DOHH2 (cell line): ENCODE data around the gene TTC3.

Experiments
- H3F3A ChIP-seq: fragments of 200-600 bp; sonication (generic), shearing (Covaris generic); 2 replicates; pipeline ENCODE4 v1.6.0; 2016; ENCODE audit warnings: antibody characterized with exemption, mild to moderate bottlenecking; ENCODE audit not compliant: control insufficient read depth, insufficient read depth
- H3K27ac ChIP-seq: fragments of 200-600 bp; sonication (generic); 2 replicates; pipeline ENCODE4 v1.5.1; 2014; ENCODE audit warnings: low read depth, mild to moderate bottlenecking, low read length, moderate library complexity
- H3K27me3 ChIP-seq: fragments of 200-600 bp; sonication (generic); 2 replicates; pipeline ENCODE4 v1.6.1; 2014; ENCODE audit warnings: mild to moderate bottlenecking, low read length, mixed read lengths; ENCODE audit not compliant: control insufficient read depth
- H3K36me3 ChIP-seq: fragments of 200-600 bp; sonication (generic); 2 replicates; pipeline ENCODE4 v1.6.1; 2014; ENCODE audit warnings: mild to moderate bottlenecking, low read length, moderate library complexity, mixed read lengths; ENCODE audit not compliant: control insufficient read depth
- H3K4me1 ChIP-seq: fragments of 200-600 bp; sonication (generic); 2 replicates; pipeline ENCODE4 v1.6.1; 2014; ENCODE audit warnings: mild to moderate bottlenecking, low read length, mixed read lengths; ENCODE audit not compliant: control insufficient read depth
- H3K4me2 ChIP-seq: fragments of 200-600 bp; sonication (generic); 2 replicates; pipeline ENCODE4 v1.6.0; 2014; ENCODE audit warnings: mild to moderate bottlenecking, low read length, moderate library complexity
- H3K4me3 ChIP-seq: fragments of 200-600 bp; sonication (generic); 2 replicates; pipeline ENCODE4 v1.5.1; 2014; ENCODE audit warnings: mild to moderate bottlenecking, low read length, mixed read lengths
- H3K79me2 ChIP-seq: fragments of 200-600 bp; sonication (generic); 2 replicates; pipeline ENCODE4 v1.6.1; 2014; ENCODE audit warnings: mild to moderate bottlenecking, low read length, mixed read lengths; ENCODE audit not compliant: control insufficient read depth
- H3K9me2 ChIP-seq: fragments of 200-600 bp; sonication (generic); replicated peaks from 2 replicates; pipeline ENCODE4 v1.6.1; 2014; ENCODE audit warnings: mild to moderate bottlenecking, low read length, mixed read lengths; ENCODE audit not compliant: control insufficient read depth
- H3K9me3 ChIP-seq: fragments of 200-600 bp; sonication (generic); 2 replicates; pipeline ENCODE4 v1.6.1; 2014; ENCODE audit warnings: antibody characterized with exemption, low read length, mixed read lengths; ENCODE audit not compliant: control insufficient read depth, insufficient read depth
- H4K20me1 ChIP-seq: fragments of 200-600 bp; sonication (generic); 2 replicates; pipeline ENCODE4 v1.6.0; 2014; ENCODE audit warnings: low read depth, mild to moderate bottlenecking, antibody characterized with exemption, low read length, moderate library complexity; ENCODE audit not compliant: control insufficient read depth, insufficient read depth
- EZH2phosphoT487 ChIP-seq: fragments of 200-600 bp; sonication (generic); IDR thresholded peaks from 2 replicates; pipeline ENCODE4 v1.6.1; 2017; ENCODE audit warnings: borderline replicate concordance, mild to moderate bottlenecking, antibody characterized with exemption, low read length, moderate library complexity, mixed read lengths
- TF ChIP-seq, protein P1 (sequence below): fragments of 200-600 bp; sonication (generic); IDR thresholded peaks from one replicate; pipeline ENCODE4 v1.5.1; 2014; ENCODE audit warnings: antibody characterized with exemption, mild to moderate bottlenecking, low read depth, low read length; ENCODE audit not compliant: poor library complexity, severe bottlenecking

TTC3 gene, protein sequence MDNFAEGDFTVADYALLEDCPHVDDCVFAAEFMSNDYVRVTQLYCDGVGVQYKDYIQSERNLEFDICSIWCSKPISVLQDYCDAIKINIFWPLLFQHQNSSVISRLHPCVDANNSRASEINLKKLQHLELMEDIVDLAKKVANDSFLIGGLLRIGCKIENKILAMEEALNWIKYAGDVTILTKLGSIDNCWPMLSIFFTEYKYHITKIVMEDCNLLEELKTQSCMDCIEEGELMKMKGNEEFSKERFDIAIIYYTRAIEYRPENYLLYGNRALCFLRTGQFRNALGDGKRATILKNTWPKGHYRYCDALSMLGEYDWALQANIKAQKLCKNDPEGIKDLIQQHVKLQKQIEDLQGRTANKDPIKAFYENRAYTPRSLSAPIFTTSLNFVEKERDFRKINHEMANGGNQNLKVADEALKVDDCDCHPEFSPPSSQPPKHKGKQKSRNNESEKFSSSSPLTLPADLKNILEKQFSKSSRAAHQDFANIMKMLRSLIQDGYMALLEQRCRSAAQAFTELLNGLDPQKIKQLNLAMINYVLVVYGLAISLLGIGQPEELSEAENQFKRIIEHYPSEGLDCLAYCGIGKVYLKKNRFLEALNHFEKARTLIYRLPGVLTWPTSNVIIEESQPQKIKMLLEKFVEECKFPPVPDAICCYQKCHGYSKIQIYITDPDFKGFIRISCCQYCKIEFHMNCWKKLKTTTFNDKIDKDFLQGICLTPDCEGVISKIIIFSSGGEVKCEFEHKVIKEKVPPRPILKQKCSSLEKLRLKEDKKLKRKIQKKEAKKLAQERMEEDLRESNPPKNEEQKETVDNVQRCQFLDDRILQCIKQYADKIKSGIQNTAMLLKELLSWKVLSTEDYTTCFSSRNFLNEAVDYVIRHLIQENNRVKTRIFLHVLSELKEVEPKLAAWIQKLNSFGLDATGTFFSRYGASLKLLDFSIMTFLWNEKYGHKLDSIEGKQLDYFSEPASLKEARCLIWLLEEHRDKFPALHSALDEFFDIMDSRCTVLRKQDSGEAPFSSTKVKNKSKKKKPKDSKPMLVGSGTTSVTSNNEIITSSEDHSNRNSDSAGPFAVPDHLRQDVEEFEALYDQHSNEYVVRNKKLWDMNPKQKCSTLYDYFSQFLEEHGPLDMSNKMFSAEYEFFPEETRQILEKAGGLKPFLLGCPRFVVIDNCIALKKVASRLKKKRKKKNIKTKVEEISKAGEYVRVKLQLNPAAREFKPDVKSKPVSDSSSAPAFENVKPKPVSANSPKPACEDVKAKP (N-terminal part only)

DNA sequence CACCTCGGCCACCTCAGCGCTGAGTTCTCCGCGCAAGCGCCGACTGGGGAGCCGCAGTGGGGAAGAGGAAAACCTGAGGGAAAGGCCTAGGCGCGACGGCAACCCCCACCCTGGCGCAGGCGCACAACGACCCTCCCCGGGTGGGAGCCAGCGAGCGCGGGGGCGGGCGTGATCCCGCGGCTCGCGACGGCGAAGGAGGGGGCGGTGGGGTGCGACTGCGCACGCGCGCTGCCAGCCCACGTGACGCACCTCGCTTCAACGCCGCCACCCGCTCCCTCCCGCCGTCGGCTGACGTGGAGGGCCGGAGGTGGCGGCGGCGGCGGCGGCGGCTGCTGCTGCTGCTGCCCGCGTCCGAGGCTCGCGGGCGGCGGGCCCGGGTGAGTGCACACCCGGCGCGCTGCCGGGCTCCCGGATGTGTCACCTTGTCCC lies at the start of gene TTC3, which contains the start of gene PIGP:
Gene TTC3 (plus strand): TSS at position 267 of the 429 bp plus-strand sequence. CDS start 14,004 bp downstream, outside the sequence.
Gene PIGP (minus strand): TSS at position 84 of the 429 bp plus-strand sequence. CDS start 556 bp downstream, outside the sequence.
- no peaks in the 10 kb centered on the region for H3K9me3 ChIP-seq
- H3K4me2 ChIP-seq, result peak within 1 kb of the TSS; percentile 95
- H3K36me3 ChIP-seq, result peaks cover 25% of the 10 kb centered on the region
- H3K4me3 ChIP-seq, result peak within 1 kb of the TSS; percentile 97
- TF ChIP-seq, protein P1, sequence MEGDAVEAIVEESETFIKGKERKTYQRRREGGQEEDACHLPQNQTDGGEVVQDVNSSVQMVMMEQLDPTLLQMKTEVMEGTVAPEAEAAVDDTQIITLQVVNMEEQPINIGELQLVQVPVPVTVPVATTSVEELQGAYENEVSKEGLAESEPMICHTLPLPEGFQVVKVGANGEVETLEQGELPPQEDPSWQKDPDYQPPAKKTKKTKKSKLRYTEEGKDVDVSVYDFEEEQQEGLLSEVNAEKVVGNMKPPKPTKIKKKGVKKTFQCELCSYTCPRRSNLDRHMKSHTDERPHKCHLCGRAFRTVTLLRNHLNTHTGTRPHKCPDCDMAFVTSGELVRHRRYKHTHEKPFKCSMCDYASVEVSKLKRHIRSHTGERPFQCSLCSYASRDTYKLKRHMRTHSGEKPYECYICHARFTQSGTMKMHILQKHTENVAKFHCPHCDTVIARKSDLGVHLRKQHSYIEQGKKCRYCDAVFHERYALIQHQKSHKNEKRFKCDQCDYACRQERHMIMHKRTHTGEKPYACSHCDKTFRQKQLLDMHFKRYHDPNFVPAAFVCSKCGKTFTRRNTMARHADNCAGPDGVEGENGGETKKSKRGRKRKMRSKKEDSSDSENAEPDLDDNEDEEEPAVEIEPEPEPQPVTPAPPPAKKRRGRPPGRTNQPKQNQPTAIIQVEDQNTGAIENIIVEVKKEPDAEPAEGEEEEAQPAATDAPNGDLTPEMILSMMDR, result no peak
- TF ChIP-seq EZH2phosphoT487, result no peak
- peaks cover 58% of the 10 kb centered on the region for H3K4me1 ChIP-seq
- peak within 1 kb of the TSS; percentile 61 for H3K27ac ChIP-seq
- H3K9me2 ChIP-seq, result no peaks in the 10 kb centered on the region
- peaks cover 66% of the 10 kb centered on the region for H3K79me2 ChIP-seq
- no peaks in the 10 kb centered on the region for H3K27me3 ChIP-seq
- no peaks in the 10 kb centered on the region for H4K20me1 ChIP-seq
- peaks cover 8% of the 10 kb centered on the region; the same call in 1 of the 2 replicates for H3F3A ChIP-seq

DNA sequence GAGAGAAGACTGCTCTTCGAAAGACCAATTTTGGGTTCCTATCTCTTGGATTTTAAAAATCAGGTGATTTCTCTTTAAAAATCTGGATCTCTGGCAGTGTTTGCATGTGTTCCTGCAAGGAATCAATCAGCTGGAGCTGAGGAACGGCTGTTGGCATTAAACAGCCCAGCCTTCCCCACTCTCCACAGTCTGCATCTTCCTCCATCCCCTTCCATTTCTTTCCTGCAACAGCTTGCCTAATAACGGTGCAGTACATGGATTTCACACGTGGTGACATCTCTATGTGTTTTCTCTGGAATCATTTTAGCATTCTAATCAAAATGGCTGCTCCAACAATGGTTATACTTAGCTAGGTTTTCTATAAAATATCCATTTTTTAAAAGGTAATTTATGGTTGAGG lies 46.6 kb upstream of the TTC3 start:
- H3K79me2 ChIP-seq, result no peaks in the 10 kb centered on the region
- no peaks in the 10 kb centered on the region for H4K20me1 ChIP-seq
- no peaks in the 10 kb centered on the region for H3K4me1 ChIP-seq
- no peaks in the 10 kb centered on the region for H3K9me3 ChIP-seq
- H3K4me2 ChIP-seq, result no peak overlapping the region
- H3K36me3 ChIP-seq, result no peaks in the 10 kb centered on the region
- no peak overlapping the region for H3K4me3 ChIP-seq
- no peak overlapping the region for H3K27ac ChIP-seq
- H3K9me2 ChIP-seq, result no peaks in the 10 kb centered on the region
- peaks cover 3% of the 10 kb centered on the region; the same call in 1 of the 2 replicates for H3K27me3 ChIP-seq
- TF ChIP-seq EZH2phosphoT487, result no peak
- TF ChIP-seq, protein P1, result no peak
- no peaks in the 10 kb centered on the region for H3F3A ChIP-seq

DNA sequence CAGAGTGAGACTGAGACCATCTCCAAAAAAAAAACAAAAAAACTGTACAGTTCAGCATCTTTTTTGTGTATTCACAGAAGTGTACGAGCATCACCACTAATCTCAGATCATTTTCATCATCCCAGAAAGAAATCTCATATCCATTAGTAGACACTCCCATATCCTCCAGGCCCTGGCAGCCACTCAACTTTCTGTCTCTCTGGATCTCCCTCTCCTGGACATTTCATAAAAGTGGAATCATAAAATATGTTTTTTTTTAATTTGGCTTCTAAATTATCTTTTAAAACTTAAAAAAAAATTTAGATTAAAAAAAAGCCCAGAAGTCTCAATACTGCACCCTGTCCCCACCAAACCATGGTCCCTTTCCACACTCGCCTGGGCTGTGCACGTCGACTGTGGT lies 44.5 kb upstream of the TTC3 start:
- Histone ChIP-seq H3K4me1 (no peaks in the 10 kb centered on the region), H3K79me2 (no peaks in the 10 kb centered on the region), H3K9me2 (no peaks in the 10 kb centered on the region), H3K27ac (no peak overlapping the region), H4K20me1 (no peaks in the 10 kb centered on the region), H3K4me2 (no peak overlapping the region), H3K4me3 (no peak overlapping the region), H3F3A (no peaks in the 10 kb centered on the region), H3K27me3 (peaks cover 8% of the 10 kb centered on the region), H3K36me3 (no peaks in the 10 kb centered on the region), H3K9me3 (no peaks in the 10 kb centered on the region)
- TF ChIP-seq EZH2phosphoT487, result no peak
- TF ChIP-seq, protein P1, result no peak
